Glutamatergic neuron (in vitro differentiated cells): ENCODE data around the gene RALGPS1. TPM values are rescaled to one million over a fixed set of nuclear protein-coding genes. Genes with fewer than 3 reads are reported as not detected.

Experiments used
- DNase-seq: peaks from one replicate; pipeline ENCODE4 v3.0.0; 2022
- H3K27ac Mint-ChIP-seq: one replicate; pipeline ENCODE4 v1.8.0; 2020; ENCODE audit warnings: mild to moderate bottlenecking, mixed read lengths, inconsistent platforms; ENCODE audit not compliant: unreplicated experiment
- H3K27me3 Mint-ChIP-seq: one replicate; pipeline ENCODE4 v1.8.0; 2020; ENCODE audit warnings: mild to moderate bottlenecking, moderate library complexity, mixed read lengths, inconsistent platforms; ENCODE audit not compliant: unreplicated experiment
- H3K36me3 Mint-ChIP-seq: one replicate; pipeline ENCODE4 v1.8.0; 2020; ENCODE audit warnings: mild to moderate bottlenecking, mixed read lengths, inconsistent platforms; ENCODE audit not compliant: unreplicated experiment
- H3K4me1 Mint-ChIP-seq: one replicate; pipeline ENCODE4 v1.8.0; 2020; ENCODE audit warnings: mild to moderate bottlenecking, low read depth, mixed read lengths, inconsistent platforms; ENCODE audit not compliant: unreplicated experiment
- H3K4me3 Mint-ChIP-seq: one replicate; pipeline ENCODE4 v1.8.0; 2020; ENCODE audit warnings: mild to moderate bottlenecking, mixed read lengths, inconsistent platforms; ENCODE audit not compliant: unreplicated experiment
- H3K9me3 Mint-ChIP-seq: one replicate; pipeline ENCODE4 v1.8.0; 2020; ENCODE audit warnings: mild to moderate bottlenecking, moderate library complexity, mixed read lengths, inconsistent platforms; ENCODE audit not compliant: unreplicated experiment
- CTCF ChIP-seq: fragments of 200-600 bp; sonication (generic); IDR thresholded peaks from one replicate; pipeline ENCODE4 v1.5.0; 2021; ENCODE audit not compliant: partially characterized antibody, unreplicated experiment
- total RNA-seq: library from RNA; stranded (reverse); fragmentation: NEBNext Ultra II Directional; extraction: Animal tissue kit (Norgen Biotek cat#: 25700); gene quantifications from one replicate; pipeline ENCODE4 v1.2.1, GENCODE V29; 2021; ENCODE audit not compliant: unreplicated experiment

Gene RALGPS1
- total RNA-seq, 1 donor from 2014 or later = 23.8 TPM

- Mint-ChIP-seq H3K27ac (no peak overlapping the region), H3K4me1 (peaks cover 8% of the 10 kb centered on the region), H3K9me3 (peaks cover 6% of the 10 kb centered on the region), H3K4me3 (no peak overlapping the region), H3K27me3 (no peaks in the 10 kb centered on the region), H3K36me3 (no peaks in the 10 kb centered on the region)
- no peak for TF ChIP-seq CTCF
- no peak for DNase-seq
Measured at GRCh38 chr9:126957687-126958053, 43.1 kb downstream of the RALGPS1 start.

GRCh38 chr9:126959336-126959735, 44.8 kb downstream of the RALGPS1 start:
- Mint-ChIP-seq H3K27me3 (no peaks in the 10 kb centered on the region), H3K27ac (no peak overlapping the region), H3K4me1 (peaks cover 6% of the 10 kb centered on the region), H3K4me3 (no peak overlapping the region), H3K9me3 (peaks cover 2% of the 10 kb centered on the region), H3K36me3 (no peaks in the 10 kb centered on the region)
- no peak for TF ChIP-seq CTCF
- DNase-seq = no peak

GRCh38 chr9:126959917-126960316, 45.3 kb downstream of the RALGPS1 start:
- Mint-ChIP-seq H3K27me3 (no peaks in the 10 kb centered on the region), H3K4me1 (peaks cover 6% of the 10 kb centered on the region), H3K9me3 (peaks cover 1% of the 10 kb centered on the region), H3K4me3 (no peak overlapping the region), H3K27ac (no peak overlapping the region), H3K36me3 (no peaks in the 10 kb centered on the region)
- no peak for DNase-seq
- no peak for TF ChIP-seq CTCF

GRCh38 chr9:126962336-126962735, 47.8 kb downstream of the RALGPS1 start:
- H3K4me3 Mint-ChIP-seq = no peak overlapping the region
- no peak overlapping the region for H3K27ac Mint-ChIP-seq
- H3K9me3 Mint-ChIP-seq = no peaks in the 10 kb centered on the region
- H3K4me1 Mint-ChIP-seq = no peaks in the 10 kb centered on the region
- DNase-seq = no peak
- TF ChIP-seq CTCF = no peak
- no peaks in the 10 kb centered on the region for H3K27me3 Mint-ChIP-seq
- no peaks in the 10 kb centered on the region for H3K36me3 Mint-ChIP-seq

GRCh38 chr9:126965077-126965476, 50.5 kb downstream of the RALGPS1 start:
- Mint-ChIP-seq H3K4me3 (no peak overlapping the region), H3K27me3 (no peaks in the 10 kb centered on the region), H3K27ac (no peak overlapping the region), H3K36me3 (no peaks in the 10 kb centered on the region), H3K9me3 (no peaks in the 10 kb centered on the region), H3K4me1 (no peaks in the 10 kb centered on the region)
- no peak for DNase-seq
- no peak for TF ChIP-seq CTCF
